GM21360 (cell line): ENCODE results near the gene ATP8B4.

Source experiments
- ATAC-seq: cut with Tn5 transposase; IDR thresholded peaks from one replicate; pipeline ENCODE4 v1.9.1; 2021; ENCODE audit warnings: mild to moderate bottlenecking, moderate library complexity; ENCODE audit not compliant: unreplicated experiment

ATP8B4 gene

DNA sequence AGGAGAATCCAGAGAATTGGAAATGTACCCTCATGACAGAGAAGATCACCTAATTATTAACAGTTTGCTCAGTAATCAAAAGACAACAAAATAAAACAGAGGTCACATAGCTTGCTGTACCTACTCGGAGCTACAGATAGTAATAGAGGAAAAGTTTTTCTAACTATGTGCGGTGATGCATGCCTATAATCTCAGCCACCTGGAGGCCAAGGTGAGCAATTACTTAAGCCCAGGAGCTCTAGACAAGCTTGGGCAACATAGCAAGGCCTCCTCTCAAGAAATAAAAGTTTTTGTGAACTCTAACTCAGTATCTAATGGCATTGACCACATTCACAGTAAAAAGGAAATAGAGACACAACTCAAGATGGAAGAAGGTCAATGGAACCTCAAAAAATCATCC, 243.6 kb downstream of the ATP8B4 start:
- ATAC-seq: no peak

DNA sequence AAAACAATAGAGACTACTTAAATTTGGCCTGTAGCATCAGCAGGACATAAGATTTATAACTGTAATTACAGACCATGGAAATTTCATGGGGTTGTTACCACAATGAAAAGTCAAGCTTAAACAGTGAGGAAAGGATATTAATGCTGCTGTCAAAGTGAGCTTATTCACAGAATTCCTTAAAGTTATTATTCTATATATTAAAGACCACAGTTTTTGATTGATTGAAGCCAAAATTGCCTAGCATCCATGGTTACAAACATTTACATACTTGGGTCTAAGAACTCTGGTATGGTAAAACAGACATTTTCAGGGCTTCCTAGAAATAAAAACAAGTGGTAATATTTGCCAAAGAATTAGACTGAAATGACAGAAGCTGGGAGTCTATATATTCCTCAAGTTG, 248.6 kb downstream of the ATP8B4 start:
- ATAC-seq: no peak

DNA sequence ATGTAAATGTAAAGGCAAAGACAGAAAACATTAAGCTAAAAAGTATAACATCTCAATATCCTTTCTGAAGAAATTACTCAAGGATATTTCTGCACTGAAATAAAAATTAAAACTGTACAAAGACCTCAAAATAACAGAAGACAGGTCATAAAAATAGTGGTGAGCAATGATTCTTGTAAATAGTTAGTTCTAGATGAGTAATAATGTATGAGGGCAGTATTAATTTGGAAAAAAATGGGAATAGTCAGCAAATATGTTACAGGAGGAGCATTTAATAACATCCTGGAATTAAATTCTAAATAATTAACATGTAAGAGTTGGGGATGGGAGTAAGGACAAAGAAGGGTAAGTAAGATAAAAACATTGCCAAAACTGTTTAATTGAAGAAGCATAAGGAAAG, 250.7 kb downstream of the ATP8B4 start:
- ATAC-seq: no peak

DNA sequence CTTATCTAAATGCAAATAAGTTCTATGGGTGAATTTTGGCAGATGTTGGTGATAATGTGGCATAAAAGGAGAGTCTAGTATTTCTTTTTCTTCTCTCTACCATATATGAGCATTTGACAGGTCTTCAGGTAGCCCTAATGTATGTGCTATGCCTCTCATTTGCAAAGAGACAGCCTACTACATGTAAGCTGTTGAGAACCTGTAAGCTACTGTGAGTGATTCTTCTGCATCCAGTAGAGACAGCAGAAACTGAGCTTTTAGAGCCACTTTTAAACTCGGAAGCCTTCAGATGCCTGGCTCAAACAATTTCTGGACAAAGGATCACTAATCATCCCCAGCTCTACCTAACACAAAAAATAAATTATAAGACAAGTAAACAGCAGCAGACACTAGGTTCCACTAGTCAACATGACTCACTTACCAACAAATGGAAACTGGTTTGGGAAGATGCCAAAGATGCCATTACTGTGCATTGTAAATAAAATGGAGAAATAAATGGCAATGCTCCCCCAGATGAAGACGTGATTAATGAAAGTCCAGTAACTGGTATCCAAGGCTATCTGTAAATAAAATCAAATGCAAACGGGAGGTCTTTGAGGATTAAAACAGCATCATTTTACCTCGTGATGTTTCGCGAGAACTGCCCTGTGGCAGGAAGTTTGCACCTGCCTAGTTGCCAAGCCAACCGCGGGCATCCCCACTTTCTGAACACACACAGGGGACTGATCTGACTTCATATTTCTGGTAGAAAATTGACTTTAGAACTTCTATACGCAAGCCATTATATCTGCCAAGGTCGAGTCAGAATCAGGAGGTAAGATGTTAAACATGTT, 252.9 kb downstream of the ATP8B4 start:
- ATAC-seq: no peak

DNA sequence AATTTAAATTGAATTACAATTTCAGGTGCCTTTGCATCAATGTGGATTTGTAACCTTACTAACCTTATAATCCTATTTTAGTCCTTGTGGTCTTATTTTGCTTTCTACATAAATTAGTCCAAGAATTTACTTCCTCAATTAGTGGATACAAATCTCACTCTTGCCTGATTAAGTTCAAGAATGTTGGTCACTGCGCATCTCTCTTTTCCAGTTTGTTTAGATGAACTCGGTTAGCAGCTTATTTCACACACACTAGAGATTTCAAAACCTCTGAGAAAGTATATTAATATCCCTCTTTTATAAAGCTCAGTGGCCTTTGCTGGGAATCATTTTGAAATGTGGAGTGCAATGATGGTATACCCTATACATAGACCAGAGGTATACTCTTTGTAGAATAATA, 254.8 kb downstream of the ATP8B4 start:
- no peak for ATAC-seq

DNA sequence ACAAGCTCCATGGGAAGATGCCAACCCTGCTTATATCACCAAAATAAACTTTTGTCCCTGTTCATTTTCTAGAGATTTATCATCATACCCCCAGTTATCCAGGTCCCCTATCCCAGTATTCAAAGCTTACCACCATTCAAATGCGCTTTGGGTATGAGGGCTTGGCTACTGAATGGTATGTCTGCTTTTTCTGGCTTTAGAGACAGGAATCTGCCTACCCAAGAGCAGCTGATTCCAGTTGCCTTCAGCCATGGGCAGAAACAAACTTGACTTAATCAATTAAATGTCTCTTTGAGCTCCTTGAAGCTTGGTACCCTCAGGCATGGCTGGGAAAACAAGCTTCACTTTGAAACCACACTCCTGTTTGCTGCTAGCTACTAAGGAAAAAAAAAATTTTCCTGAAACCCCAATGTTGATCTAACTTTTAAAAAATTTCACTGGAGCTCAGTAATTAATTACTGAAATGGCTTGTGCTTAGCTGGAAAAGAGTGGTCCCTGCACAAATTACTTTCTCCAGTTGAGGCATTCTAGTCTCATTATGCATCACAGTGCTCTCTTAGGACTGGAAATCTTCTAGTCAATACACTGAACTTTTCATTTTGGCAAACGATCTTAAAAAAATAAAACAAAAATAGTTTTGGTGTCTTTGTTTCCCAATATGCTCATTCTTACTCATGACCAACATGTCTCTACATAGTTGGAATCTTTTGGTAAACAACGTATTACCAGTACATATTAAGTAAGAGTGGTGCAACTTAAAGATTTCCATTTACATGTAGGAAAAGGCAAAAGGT, 255.4 kb downstream of the ATP8B4 start:
- ATAC-seq: no peak

DNA sequence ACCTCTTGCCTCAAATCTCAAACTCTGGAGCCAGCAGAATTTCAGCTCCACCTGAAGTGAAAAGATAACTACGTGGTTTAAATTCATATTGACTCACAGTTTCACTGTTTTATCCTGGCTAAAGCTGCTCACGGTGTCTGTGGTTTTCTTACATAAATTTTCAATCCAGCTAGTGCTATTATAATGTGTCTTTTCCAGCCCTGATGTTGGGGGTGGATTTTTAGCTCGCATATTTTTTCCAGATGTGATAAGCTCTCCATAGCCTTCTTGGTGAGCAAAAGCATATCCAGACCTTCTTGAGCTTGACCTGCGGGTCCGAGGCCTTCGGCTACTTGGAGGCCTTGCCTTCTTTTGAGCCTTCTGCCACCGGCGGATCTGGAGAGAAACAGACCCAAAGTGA, 258.9 kb downstream of the ATP8B4 start:
- no peak for ATAC-seq

DNA sequence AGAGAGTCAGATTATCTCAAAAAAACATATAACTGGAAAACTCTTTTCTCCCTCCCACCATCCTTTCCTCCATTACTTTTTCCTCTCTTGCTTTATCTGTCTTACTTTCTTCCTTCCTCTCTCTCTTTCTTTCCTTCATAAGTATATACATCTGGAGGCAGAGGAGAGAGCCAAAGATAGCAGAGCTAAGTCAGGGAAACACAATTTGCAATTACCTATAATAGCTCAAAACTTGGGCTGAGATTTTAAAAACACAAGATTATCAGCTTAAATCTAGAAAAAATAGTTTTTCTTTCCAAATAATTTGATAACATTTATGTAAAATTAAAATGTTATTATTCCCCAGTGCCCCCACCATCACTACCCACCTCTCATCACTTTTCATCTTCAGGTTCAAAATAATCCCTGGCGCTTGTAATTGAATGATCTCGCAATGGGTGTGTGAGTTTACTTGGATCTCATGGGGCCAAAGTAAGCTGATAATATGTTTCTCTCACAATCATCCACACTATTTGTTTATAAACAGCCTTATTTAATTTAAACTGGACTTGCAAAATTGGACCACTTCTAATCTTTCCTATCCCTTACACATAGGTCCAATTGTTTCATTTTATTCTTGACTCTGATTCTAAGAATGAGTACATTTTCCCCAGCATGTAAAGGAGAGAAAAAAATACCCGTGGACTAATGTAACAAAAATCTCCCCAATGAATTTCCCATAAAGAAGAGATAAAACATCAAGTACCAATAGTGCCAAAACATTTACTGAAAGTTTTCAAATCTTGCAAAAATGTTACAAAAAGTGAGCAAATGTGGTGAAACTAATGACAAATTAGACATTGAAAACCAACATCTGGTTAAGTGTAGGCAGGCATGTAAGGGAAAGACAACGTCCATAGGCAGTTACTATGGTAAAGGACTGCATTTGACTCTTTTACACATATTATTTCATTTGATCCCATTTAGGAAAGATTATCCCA, 261.2 kb downstream of the ATP8B4 start:
- no peak for ATAC-seq

DNA sequence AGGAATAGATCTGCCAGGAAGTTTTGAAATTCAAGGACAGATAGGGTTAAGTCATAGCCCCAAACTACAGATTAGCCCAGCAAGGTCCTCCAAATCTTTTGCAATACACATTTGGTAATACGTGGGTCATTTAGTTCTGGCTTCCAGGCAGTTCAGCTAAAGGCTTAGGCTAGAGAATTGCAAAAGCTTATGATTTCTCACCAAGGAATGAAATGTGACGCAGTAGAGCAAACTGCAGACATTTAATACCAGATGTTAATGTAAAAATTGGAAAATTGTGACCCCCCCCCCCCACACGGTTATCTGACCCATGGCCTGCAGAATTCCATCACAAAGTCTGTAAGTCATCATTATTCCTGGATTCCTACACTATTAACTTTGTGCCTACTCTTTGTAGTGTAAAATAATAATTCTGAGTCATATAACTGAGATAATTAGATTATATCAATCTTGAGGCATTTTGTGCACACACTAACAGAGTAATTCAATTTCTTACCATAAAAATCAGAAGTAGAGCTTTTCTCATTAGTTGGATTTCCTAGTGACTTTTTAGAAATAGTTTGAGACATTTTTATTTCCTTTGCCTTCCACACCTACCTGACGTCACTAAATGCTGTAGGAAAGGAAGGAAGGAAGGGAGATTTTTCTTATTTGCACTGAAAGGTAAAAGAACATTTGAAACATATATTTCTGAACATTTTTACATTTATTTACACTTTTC, 263.0 kb downstream of the ATP8B4 start:
- ATAC-seq: no peak

DNA sequence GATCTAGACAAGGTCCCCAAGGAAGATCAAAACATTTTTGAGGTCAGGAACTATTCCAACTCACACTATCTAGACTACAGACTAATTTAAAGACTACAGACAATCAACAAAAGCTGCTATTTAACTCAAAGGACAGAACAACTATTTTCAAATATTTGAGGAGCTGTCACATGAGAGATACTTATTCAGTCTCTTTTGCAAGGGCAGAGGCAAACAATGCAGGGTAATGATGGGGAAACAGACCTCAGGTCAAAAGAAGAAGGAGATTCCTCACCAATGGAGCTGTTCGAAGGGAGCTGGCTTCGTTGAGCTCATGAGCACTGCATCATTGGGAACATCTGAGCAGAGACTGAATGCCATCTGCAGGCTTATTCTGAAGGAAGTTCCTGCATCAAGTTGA, 266.3 kb downstream of the ATP8B4 start:
- no peak for ATAC-seq

DNA sequence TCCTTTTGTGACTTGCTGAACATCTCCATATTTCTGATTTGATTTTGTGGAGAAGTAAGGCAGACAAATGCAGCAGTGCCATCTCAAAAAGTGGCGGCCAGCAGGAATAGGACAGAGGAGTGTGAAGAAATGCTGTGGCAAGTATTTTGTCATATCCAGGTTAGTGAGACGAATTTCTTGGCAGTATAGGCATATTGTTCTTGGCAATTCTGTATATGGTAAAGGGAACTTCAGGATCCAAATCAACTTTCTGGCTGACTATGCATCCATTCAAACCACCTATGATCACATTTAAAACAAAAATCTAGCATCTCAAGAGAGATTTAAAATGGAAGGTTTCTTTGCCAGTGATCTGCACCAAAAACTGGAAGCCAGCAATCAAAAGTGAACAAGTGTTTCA, 270.2 kb downstream of the ATP8B4 start:
- ATAC-seq: no peak

DNA sequence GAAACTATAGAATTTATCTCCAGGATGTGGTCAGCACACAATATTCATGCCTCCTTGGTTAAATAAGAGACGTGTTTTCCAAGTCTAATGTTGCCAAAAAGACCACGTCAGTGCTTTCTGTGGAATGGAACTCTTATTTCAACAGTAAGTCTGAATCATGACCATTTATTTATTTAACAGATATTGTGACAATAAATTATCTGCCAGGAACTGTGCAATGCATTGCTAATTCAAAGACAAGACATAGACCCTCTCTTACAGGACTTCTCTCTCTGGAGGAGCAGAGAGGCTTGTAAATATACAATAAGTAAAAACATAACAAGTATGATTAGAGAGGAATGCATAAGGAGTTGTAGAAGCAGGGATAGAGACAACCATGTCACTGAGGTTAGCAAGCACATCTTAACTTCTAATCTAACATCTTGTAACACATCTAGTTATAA, 270.7 kb downstream of the ATP8B4 start:
- ATAC-seq: no peak

DNA sequence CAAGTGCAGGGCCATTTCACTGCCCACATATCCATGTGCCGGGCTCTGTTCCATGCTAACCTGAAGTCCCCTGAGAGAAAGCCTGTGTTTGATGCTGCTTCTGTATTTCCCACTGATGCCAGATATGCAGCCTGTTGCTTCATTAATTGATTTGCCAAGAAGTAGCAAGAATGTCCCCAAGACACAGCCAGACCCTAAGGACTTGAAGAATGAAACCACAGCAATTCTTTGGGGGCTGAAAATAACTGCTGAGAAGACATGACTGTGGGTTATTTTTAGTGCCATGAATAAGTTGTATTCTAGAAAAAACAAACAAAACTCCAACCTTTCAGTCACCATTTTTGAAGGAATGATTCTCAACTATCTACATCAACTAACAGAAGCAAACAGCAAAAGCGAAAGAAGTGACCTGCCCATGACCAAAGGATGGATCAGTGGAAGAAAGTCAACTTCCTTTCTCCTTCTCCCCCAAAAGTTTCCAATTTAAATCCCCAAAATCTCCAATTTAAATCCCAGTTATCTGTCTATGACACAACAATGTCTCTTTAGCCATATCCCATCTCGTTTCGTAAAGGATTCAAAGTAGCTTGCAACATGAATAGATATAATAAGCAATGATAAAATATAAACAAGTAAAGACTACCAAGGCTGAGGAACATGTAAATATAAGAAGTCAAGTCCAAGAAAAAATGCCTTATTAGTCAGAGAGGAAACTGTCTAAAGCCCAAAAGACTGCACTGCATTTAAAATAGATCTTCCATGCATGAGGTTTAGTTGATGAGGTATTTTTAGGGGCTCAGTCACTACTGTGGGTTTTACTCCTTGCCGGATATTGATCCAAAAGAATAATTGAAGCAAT, 271.4 kb downstream of the ATP8B4 start:
- ATAC-seq: no peak

DNA sequence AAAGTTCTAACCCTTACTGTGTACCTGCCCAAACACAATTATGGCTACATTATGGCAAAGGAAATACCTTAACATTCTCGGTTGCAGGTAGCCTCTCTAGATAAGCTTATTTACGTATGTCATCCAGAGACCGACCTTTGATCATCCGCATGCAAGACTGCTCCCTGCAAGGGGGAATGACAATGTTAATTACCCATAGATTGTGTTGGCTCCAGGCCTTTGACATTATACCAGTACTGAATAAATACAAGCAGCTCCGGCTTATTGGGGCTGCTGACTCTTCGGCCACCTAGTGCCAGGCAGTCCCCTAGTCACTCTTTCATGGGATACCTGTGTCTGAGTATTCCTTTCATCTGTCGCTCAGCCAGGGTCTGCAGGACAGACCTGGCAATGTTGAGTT, 274.6 kb downstream of the ATP8B4 start:
- no peak for ATAC-seq

DNA sequence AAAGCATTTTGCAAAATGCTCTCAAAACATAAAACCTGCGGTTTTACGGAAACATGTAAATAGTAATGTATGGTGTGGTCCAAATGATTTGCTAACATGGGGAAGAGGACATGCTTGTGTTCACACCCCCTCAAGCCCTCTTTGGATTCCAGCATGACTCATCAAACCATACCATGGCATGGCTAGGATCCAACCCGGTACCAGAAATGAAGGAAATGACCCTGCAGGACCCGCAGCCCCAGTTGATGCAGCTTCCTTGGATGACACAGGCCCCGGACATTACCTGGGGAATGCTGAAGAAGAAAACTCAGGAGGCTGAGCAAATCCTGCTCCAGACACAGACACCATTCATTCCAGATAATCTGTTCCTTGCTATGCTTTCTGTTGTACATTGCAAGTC, 275.3 kb downstream of the ATP8B4 start:
- ATAC-seq: no peak

DNA sequence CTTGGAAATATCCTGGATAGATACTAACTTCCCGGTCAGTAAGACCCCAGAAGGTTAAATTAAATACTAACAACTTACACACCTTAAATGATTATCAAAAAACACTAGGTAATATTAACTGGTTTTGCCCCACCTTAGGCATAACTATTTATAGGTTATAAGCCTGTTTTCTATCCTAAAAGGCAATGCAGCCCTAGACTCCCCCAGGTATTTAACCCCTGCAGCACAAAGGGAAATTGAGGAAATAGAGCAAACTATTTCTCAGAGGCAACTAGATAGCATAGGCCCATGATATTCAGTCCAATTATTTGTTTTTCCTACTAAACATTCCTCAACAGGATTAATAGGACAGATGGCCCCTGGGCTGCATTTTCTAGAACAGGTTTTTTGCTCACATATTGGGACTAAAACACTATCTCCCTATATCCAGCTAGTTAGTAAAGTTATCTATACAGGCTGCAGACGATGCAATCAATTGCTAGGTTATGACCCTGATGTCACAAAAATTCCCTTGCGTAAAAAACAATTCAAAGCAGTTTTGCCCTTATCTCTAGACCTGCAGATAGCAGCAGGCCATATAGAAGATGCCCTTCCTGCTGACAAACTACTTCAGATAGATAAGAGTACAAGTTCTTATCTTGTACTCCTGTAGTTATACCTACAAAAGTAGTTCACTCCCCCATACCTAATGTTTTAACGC, 276.9 kb downstream of the ATP8B4 start:
- ATAC-seq: no peak

DNA sequence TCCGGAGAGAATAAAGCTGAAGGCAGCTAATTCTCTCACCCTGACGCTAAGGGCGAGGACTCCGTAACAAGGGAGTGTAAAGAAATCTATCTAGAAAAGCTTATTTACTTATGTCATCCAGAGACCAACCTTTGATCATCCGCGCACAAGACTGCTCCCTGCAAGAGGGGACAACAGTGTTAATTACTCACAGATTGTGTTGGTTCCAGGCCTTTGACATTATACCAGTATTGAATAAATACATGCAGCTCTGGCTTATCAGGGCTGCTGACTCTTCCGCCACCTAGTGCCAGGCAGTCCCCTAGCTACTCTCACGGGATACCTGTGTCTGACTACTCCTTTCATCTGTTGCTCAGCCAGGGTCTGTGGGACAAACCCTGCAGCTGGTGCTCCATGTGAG, 286.5 kb downstream of the ATP8B4 start:
- ATAC-seq: no peak

DNA sequence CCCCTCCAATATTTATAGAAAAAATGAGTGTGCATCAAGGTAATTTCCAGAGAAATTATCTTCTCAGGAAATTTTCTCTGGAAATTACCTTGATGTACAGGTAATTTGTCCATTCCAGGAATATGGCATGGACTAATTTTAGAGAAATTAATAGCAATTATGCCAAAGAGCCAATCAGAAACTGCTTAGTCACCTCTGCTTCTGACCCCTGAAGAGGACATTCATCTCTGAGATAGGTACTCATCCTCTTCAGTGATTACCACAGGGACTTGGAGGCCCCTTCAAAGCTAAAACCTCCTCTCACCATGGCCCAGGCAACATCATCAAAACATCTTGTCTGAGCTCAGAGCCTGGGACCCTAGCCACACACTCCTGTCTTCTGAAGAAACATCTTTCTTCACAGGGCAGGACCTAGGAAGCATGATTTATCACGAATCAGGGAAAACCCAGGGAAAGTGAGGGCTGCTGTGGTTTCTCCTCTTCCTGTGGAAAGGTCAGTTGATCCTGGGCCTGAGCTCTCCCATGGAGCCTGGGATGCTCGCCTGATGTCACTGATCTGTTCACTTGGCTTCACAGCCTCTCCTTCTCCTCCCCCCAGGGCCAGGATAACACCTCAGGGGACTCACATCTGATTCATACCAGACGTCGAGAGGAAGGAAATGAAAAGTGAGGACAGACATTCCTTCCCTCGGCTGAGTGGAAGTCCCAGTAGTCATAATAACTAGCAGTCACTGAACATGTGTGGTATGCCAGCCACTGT, 287.6 kb downstream of the ATP8B4 start:
- no peak for ATAC-seq
